H1 (cell line): ENCODE results near the gene SCARB2. TPM values are rescaled to one million over a fixed set of nuclear protein-coding genes. Genes with fewer than 3 reads are reported as not detected.

Experiments
- CTCF ChIA-PET: fragments of 300-600 bp; sonication (Branson Sonifier 250); formaldehyde crosslinking; loops from one replicate; lab custom pipeline; 2021; ENCODE audit not compliant: partially characterized antibody; lab: Charles Lee
- POLR2A ChIA-PET: fragments of 300-600 bp; sonication (Branson Sonifier 250); formaldehyde crosslinking; loops from one replicate; lab custom pipeline; 2021; ENCODE audit warnings: inconsistent platforms; ENCODE audit not compliant: partially characterized antibody; lab: Charles Lee
- DNase-seq, 2 experiments: peaks; one replicate each; pipeline versions ENCODE4 v3.0.0 to v3.0.0-alpha.2; 2010 to 2022; ENCODE audit warnings: low spot score in 2 of 2, low read depth in 1 of 2, mixed read lengths in 1 of 2
- FAIRE-seq: peaks from 2 replicates; lab custom pipeline; 2011; peaks lifted over from hg19 to GRCh38; lab: Jason Lieb, UNC
- H2AFZ ChIP-seq: 2 replicates; pipeline ENCODE4 v1.8.1; 2012; ENCODE audit warnings: low read length, inconsistent platforms
- H2AK5ac ChIP-seq: 2 replicates; pipeline ENCODE4 v1.6.1; 2013; ENCODE audit warnings: low read depth, low read length
- H2BK120ac ChIP-seq: replicated peaks from 2 replicates; pipeline ENCODE3; 2013; ENCODE audit warnings: low read depth, low read length, inconsistent platforms
- H2BK12ac ChIP-seq: 2 replicates; pipeline ENCODE4 v1.6.1; 2013; ENCODE audit warnings: low read depth, low read length
- H2BK15ac ChIP-seq: 2 replicates; pipeline ENCODE4 v1.6.1; 2013; ENCODE audit warnings: low read length
- H2BK20ac ChIP-seq: 2 replicates; pipeline ENCODE4 v1.6.1; 2013; ENCODE audit warnings: low read length
- H2BK5ac ChIP-seq: 2 replicates; pipeline ENCODE4 v1.6.1; 2013; ENCODE audit warnings: low read depth, low read length
- H3K14ac ChIP-seq: 2 replicates; pipeline ENCODE4 v1.6.1; 2013; ENCODE audit warnings: inconsistent platforms; ENCODE audit not compliant: insufficient read length
- H3K18ac ChIP-seq: 2 replicates; pipeline ENCODE4 v1.6.1; 2013; ENCODE audit warnings: low read length; ENCODE audit errors: extremely low read depth
- H3K23ac ChIP-seq: 2 replicates; pipeline ENCODE4 v1.6.1; 2013; ENCODE audit warnings: inconsistent platforms; ENCODE audit not compliant: insufficient read length
- H3K23me2 ChIP-seq: 2 replicates; pipeline ENCODE4 v1.6.1; 2013; ENCODE audit warnings: low read depth, low read length
- H3K27ac ChIP-seq: 2 replicates; pipeline ENCODE4 v1.6.1; 2011; ENCODE audit warnings: low read depth, low read length, inconsistent platforms
- H3K27me3 ChIP-seq, 4 experiments: replicated peaks in 1 of 4; 1 replicate in 1 of 4; 2 replicates in 3 of 4; pipeline versions ENCODE4 v1.6.1 to v1.8.1; 2011 to 2013; ENCODE audit warnings: low read length in 3 of 4, mild to moderate bottlenecking in 3 of 4, inconsistent platforms in 2 of 4, mixed read lengths in 2 of 4, moderate library complexity in 1 of 4; ENCODE audit not compliant: control insufficient read depth in 3 of 4, insufficient read depth in 3 of 4; ENCODE audit errors: extremely low read depth in 1 of 4
- H3K36me3 ChIP-seq, 4 experiments: 2 replicates each; pipeline versions ENCODE4 v1.6.1 to v1.8.1; 2011 to 2013; ENCODE audit warnings: mild to moderate bottlenecking in 4 of 4, low read length in 3 of 4, moderate library complexity in 2 of 4, control low read depth in 1 of 4, inconsistent platforms in 1 of 4; ENCODE audit not compliant: insufficient read depth in 4 of 4, control insufficient read depth in 2 of 4
- H3K4ac ChIP-seq: replicated peaks from 2 replicates; pipeline ENCODE3; 2013; ENCODE audit warnings: low read length, low read depth, mixed read lengths, inconsistent platforms; ENCODE audit not compliant: insufficient read length
- H3K4me1 ChIP-seq, 4 experiments: replicated peaks in 1 of 4; 1 replicate in 1 of 4; 2 replicates in 3 of 4; pipeline versions ENCODE4 v1.6.1 to v1.8.1; 2011 to 2013; ENCODE audit warnings: low read length in 3 of 4, inconsistent platforms in 2 of 4, mixed read lengths in 1 of 4; ENCODE audit not compliant: insufficient read depth in 4 of 4, control insufficient read depth in 3 of 4
- H3K4me2 ChIP-seq, 2 experiments: 2 replicates each; pipeline versions ENCODE4 v1.6.1 to v1.8.1; 2011 to 2013; ENCODE audit warnings: low read depth in 2 of 2, low read length in 2 of 2, control low read depth in 1 of 2, inconsistent platforms in 1 of 2, mild to moderate bottlenecking in 1 of 2; ENCODE audit not compliant: insufficient read depth in 1 of 2
- H3K4me3 ChIP-seq, 4 experiments: fragments of 200-600, 300-600 bp in 1 of 4; sonication (generic), shearing (Covaris generic), sonication (Bioruptor Twin) in 1 of 4; 2 replicates each; pipeline versions ENCODE4 v1.5.1 to v1.8.1; 2011 to 2016; ENCODE audit warnings: low read length in 4 of 4, low read depth in 3 of 4, control low read depth in 2 of 4, inconsistent platforms in 2 of 4, mild to moderate bottlenecking in 2 of 4, mixed read lengths in 1 of 4, moderate library complexity in 1 of 4; ENCODE audit not compliant: insufficient read depth in 2 of 4; ENCODE audit errors: extremely low read depth in 1 of 4
- H3K56ac ChIP-seq: replicated peaks from 2 replicates; pipeline ENCODE3; 2013; ENCODE audit warnings: low read depth, mild to moderate bottlenecking, mixed read lengths, low read length, inconsistent platforms; ENCODE audit not compliant: insufficient read length
- H3K79me1 ChIP-seq: 2 replicates; pipeline ENCODE4 v1.6.1; 2013; ENCODE audit warnings: low read depth, low read length, control low read depth
- H3K79me2 ChIP-seq, 2 experiments: 2 replicates each; pipeline versions ENCODE4 v1.6.1 to v1.8.1; 2012 to 2013; ENCODE audit warnings: low read length in 2 of 2, mild to moderate bottlenecking in 2 of 2, inconsistent platforms in 1 of 2; ENCODE audit not compliant: insufficient read depth in 2 of 2, control insufficient read depth in 1 of 2
- H3K9ac ChIP-seq, 4 experiments: replicated peaks in 1 of 4; 1 replicate in 1 of 4; 2 replicates in 3 of 4; pipeline versions ENCODE4 v1.6.1 to v1.8.1; 2011 to 2013; ENCODE audit warnings: low read depth in 3 of 4, low read length in 3 of 4, control low read depth in 2 of 4, mild to moderate bottlenecking in 2 of 4, moderate library complexity in 2 of 4, inconsistent platforms in 1 of 4; ENCODE audit errors: extremely low read depth in 1 of 4
- H3K9me3 ChIP-seq, 2 experiments: 2 replicates each; pipeline versions ENCODE4 v1.6.1 to v1.8.1; 2012 to 2013; ENCODE audit warnings: mild to moderate bottlenecking in 2 of 2, moderate library complexity in 2 of 2, control low read depth in 1 of 2, inconsistent platforms in 1 of 2, low read depth in 1 of 2, low read length in 1 of 2, mixed read lengths in 1 of 2; ENCODE audit not compliant: insufficient read depth in 2 of 2
- H4K20me1 ChIP-seq, 2 experiments: replicated peaks in 1 of 2; 2 replicates each; pipeline versions ENCODE3 to v1.8.1; 2011 to 2013; ENCODE audit warnings: inconsistent platforms in 2 of 2, low read length in 2 of 2, mild to moderate bottlenecking in 1 of 2; ENCODE audit not compliant: insufficient read depth in 2 of 2, control insufficient read depth in 1 of 2
- H4K5ac ChIP-seq: 2 replicates; pipeline ENCODE4 v1.6.1; 2013; ENCODE audit warnings: low read length, low read depth, mixed read lengths, inconsistent platforms; ENCODE audit not compliant: insufficient read length
- H4K8ac ChIP-seq: 2 replicates; pipeline ENCODE4 v1.8.0; 2013; ENCODE audit warnings: mild to moderate bottlenecking, moderate library complexity, low read length, inconsistent platforms; ENCODE audit not compliant: insufficient read depth; ENCODE audit errors: extremely low read depth
- H4K91ac ChIP-seq: replicated peaks from 2 replicates; pipeline ENCODE3; 2013; ENCODE audit warnings: low read length, mixed read lengths, inconsistent platforms; ENCODE audit not compliant: insufficient read length
- ATF2 ChIP-seq: IDR thresholded peaks from 2 replicates; pipeline ENCODE4 v1.6.1; 2012; ENCODE audit warnings: low read length, inconsistent platforms
- CBX5 ChIP-seq: fragments of 300-800, 300-1000 bp; sonication (generic); IDR thresholded peaks from 2 replicates; pipeline ENCODE4 v1.7.1; 2016; ENCODE audit warnings: antibody characterized with exemption, low read length, low read depth
- EZH2 ChIP-seq: fragments of 200-600 bp; sonication (generic); IDR thresholded peaks from 2 replicates; pipeline ENCODE4 v1.7.1; 2012; ENCODE audit warnings: low read depth, mild to moderate bottlenecking, moderate library complexity, low read length, inconsistent platforms; ENCODE audit not compliant: severe bottlenecking
- HDAC2 ChIP-seq, 2 experiments: fragments of 300-600 bp in 1 of 2; sonication (generic) in 1 of 2; IDR thresholded peaks; 2 replicates each; pipeline ENCODE4 v1.6.1; 2011 to 2012; ENCODE audit warnings: low read depth in 2 of 2, low read length in 2 of 2, mild to moderate bottlenecking in 2 of 2, moderate library complexity in 2 of 2, borderline replicate concordance in 1 of 2, inconsistent platforms in 1 of 2
- NRF1 ChIP-seq: IDR thresholded peaks from 2 replicates; pipeline ENCODE4 v1.6.1; 2011; ENCODE audit warnings: mild to moderate bottlenecking, low read depth, low read length, improper control_type of control experiment
- RBBP5 ChIP-seq: IDR thresholded peaks from 2 replicates; pipeline ENCODE4 v1.7.1; 2012; ENCODE audit warnings: low read depth, mild to moderate bottlenecking, inconsistent platforms, low read length, moderate library complexity, borderline replicate concordance
- SIX5 ChIP-seq: IDR thresholded peaks from 2 replicates; pipeline ENCODE4 v1.6.1; 2011; ENCODE audit warnings: mild to moderate bottlenecking, low read depth, low read length
- SP4 ChIP-seq: IDR thresholded peaks from 2 replicates; pipeline ENCODE4 v1.6.1; 2012; ENCODE audit warnings: low read length, inconsistent platforms
- SUZ12 ChIP-seq: fragments of 200-600 bp; sonication (generic); IDR thresholded peaks from 2 replicates; pipeline ENCODE4 v1.6.1; 2012; ENCODE audit warnings: mild to moderate bottlenecking, inconsistent platforms, low read length, moderate library complexity, mixed read lengths
- USF2 ChIP-seq: IDR thresholded peaks from 2 replicates; pipeline ENCODE4 v1.6.1; 2011; ENCODE audit warnings: low read length, improper control_type of control experiment
- WGBS, 2 experiments: shearing (Covaris generic) in 1 of 2; methylation state at CpG; one replicate each; pipeline versions ENCODE4 v1.1.6 to v1.1.7; 2013 to 2015; ENCODE audit warnings: low lambda C conversion rate in 2 of 2, mixed read lengths in 2 of 2, inconsistent platforms in 1 of 2, low coverage in 1 of 2, missing lambda C conversion rate in 1 of 2; ENCODE audit not compliant: insufficient replicate concordance in 2 of 2, insufficient coverage in 1 of 2, insufficient read length in 1 of 2; ENCODE audit errors: extremely low coverage in 1 of 2, missing lambda C conversion rate in 1 of 2; 5-methylcytosine and 5-hydroxymethylcytosine counted together
- polyA plus RNA-seq, 7 experiments: library from polyadenylated mRNA; depleted of rRNA in 3 of 7; stranded (reverse) in 5 of 7; unstranded in 2 of 7; fragments of >200 nt in 5 of 7; fragments of 200-250 nt in 2 of 7; gene quantifications; 1 replicate in 5 of 7; 2 replicates in 1 of 7; 4 replicates in 1 of 7; pipeline versions ENCODE4 v1.2.1 to v1.2.3, GENCODE V29; 2011 to 2013; ENCODE audit warnings: missing spikeins in 2 of 7, mixed read lengths in 2 of 7
- total RNA-seq: library from RNA; stranded (reverse); fragmentation: NEBNext Ultra II Directional; extraction: Animal tissue kit (Norgen Biotek cat#: 25700); gene quantifications from 2 replicates; pipeline ENCODE4 v1.2.1, GENCODE V29; 2021

Gene SCARB2
- total and polyA plus RNA-seq, 2 of the 8 experiments (the other 6 are each of a cell fraction or from before 2014, with no cell fraction given): 18.5 to 35.7 TPM

DNA sequence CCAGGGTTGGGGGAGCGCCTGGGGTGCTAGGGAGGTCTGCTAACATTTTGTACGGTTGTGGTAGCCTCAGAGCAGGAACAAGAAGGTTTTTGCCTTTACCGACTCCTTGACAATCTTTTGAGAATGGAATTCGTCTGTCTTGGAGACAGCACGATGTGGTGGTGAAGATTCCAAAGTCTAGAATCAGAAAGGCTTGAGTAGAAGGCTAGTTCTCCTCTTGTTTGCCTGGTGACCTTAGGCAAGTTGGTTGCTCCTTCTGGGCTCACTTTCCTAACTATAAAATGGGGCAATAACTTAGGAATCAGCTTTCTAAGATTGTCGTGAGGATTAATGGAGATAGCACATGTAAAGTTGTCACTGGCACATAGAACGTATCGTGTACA, 38.6 kb upstream of the SCARB2 start:
- Histone ChIP-seq H3K27ac (no peak overlapping the region), H3K27me3 (peaks cover 0 to 6% (median 2%) of the 10 kb centered on the region in 4 experiments; a peak in 3 of 7 replicates), H2AFZ (peak overlapping the region; percentile 89; the same call in 1 of the 2 replicates), H4K5ac (no peak overlapping the region), H3K18ac (no peak overlapping the region), H2BK12ac (0 out of 2 replicates have a peak overlapping the region, but pooled peaks have one; percentile 60), H3K79me1 (no peaks in the 10 kb centered on the region), H3K9me3 (no peaks in the 10 kb centered on the region), H2AK5ac (no peak overlapping the region), H3K23ac (no peak overlapping the region), H3K9ac (no peak overlapping the region; a peak in 1 of 7 replicates), H3K23me2 (peaks cover 4% of the 10 kb centered on the region; the same call in 1 of the 2 replicates), H3K14ac (no peak overlapping the region), H2BK120ac (no peak overlapping the region), H3K56ac (no peak overlapping the region), H3K36me3 (no peaks in the 10 kb centered on the region), H3K79me2 (no peaks in the 10 kb centered on the region), H3K4ac (no peak overlapping the region), H3K4me1 (peaks cover 0 to 3% (median 3%) of the 10 kb centered on the region in 4 experiments; a peak in 6 of 7 replicates), H4K20me1 (no peaks in the 10 kb centered on the region), H4K8ac (peak overlapping the region; percentile 86; the same call in 1 of the 2 replicates), H4K91ac (no peak overlapping the region), H3K4me3 (peak overlapping the region; percentile 52 to 64 (median 53); a peak in 5 of 8 replicates), H3K4me2 (peak overlapping the region; percentile 78 to 88), H2BK15ac (no peak overlapping the region), H2BK5ac (no peak overlapping the region), H2BK20ac (no peak overlapping the region)
- FAIRE-seq (no peak), DNase-seq (no peak)
- 86% methylated on average over 8 of the region's 8 CpGs; no CpG with 5 or more reads in 1 of the 2 experiments for WGBS, 2 experiments
- CTCF ChIA-PET: interaction anchor here (0.6 to 5.8 kb wide), 9 partner anchors 12 to 125 kb away, joined by 3 to 44 read pairs (median 3); partner anchors contain the start of gene STBD1
- POLR2A ChIA-PET: interaction anchor here (0.8 to 1.7 kb wide), 5 partner anchors 11 to 126 kb away, joined by 3 to 4 read pairs (median 3); no protein-coding TSS in a partner anchor
- TF ChIP-seq HDAC2 (IDR thresholded peaks at IDR 0.05; ENCODE audit: borderline replicate concordance in 1 of 2, low read depth in 2 of 2, low read length in 2 of 2) (no peak), RBBP5 (no peak), EZH2 (no peak), USF2 (no peak), SP4 (no peak), ATF2 (no peak), SUZ12 (no peak), SIX5 (no peak), CBX5 (no peak), NRF1 (no peak)
